ENCODE results near the gene WDR62.

WDR62 gene

DNA sequence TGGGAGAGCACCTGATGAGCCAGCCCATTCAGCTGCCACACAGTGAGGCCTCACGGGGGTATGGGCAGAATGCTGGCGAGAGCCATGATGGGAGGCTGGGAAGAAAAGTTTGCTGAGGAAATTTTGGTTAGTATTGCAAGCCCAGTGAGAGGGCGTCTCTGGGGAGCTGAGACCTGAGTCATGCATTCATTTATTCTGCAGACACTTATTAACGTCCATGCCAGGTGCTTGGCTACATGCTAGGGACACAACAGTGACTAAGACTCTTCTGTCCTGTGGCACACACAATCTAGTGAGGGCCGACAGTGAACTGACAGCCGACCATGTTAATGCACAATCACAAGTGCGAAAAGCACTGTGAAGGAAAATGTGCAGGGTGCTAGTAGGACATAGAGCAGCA is 27.2 kb downstream of the WDR62 start:
- DNase-seq, result no peak

DNA sequence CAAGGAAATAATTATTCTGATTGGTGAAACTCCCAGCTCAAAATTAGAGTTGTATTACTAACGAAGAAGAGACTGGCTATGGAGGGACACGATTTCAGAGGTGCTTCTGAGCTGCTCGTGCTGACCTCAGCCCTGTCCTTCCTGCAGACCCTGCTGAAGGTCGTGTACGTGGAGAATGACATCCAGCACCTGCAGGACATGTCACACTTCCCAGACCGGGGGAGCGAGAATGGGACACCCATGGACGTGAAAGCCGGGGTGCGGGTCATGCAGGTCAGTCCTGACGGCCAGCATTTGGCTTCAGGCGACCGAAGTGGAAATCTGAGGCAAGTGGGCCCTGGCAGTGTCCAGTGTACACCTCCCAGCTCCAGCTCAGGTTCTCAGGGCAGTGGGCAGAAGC is 28.2 kb downstream of the WDR62 start:
- no peak for DNase-seq

DNA sequence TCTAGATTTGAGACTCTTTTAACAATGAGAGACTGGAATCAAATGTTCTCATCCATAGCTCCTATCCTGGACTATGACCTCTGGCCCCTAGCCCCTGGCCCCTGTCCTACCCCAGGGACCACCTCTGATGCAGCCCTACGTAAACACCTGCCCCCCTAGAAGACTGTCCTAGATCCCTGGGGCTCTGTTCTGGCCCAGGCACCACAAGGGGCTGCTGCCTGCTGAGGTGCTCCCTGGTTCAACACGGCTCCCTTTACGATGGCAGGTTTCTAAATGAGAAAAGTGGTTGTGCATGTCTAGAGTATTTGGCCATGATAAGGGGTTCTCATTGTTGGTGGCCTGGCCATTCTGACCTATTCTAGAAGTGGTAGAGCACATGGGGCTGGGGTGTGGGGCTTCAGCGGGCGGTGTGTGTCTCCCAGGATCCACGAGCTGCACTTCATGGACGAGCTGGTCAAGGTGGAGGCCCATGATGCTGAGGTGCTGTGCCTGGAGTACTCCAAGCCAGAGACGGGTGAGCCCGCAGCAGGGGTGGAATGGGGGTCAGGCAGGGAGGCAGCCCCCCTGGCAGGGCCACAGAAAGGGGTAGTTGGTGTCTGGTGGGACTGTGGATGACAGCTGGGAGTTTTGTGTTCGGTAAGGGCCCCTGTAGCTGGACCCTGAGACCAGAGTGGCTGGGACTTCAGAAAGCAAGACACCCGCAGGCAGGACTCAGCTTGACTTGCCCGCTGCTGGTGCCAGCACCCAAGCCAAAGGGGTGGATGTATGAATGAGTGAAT is 29.7 kb downstream of the WDR62 start:
- no peak for DNase-seq

DNA sequence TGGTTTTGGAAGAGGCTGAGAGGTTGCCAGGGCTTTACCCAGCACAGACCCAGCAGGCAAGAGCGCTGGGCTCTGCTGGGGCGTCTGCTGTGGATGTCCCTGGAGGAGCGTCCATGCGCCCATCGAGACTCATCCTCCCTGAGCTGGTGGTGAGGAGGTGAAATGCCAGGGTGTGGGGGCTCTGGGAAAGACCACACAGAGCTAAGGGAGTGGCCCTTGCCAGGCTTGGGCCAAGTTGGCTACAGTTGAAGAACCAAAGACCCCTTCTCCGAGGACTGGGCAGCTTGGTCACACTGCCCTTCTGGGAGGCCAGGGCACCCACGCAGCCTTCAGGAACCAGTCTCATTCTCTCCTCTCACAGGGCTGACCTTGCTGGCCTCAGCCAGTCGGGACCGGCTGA is 31.6 kb downstream of the WDR62 start:
- DNase-seq, result no peak

DNA sequence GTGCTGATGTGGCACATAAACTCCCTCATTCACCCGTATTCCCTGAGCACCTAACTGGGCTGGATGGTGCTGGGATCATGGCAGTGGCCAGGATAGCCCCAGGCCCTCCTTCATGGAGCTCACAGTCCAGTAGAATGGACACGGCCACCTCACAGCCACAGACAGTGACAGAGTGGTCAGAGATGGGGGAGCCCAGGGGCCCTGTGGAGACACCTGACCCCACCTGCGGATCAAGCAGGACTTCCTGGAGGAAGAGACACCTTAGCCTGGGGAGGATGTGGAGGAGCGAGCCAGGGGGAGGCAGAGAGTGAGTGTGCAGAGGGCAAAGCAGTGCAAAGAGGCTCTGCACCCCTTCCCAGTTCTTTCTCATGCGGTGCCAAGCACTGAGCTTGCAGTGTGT is 35.1 kb downstream of the WDR62 start:
- DNase-seq, result no peak

DNA sequence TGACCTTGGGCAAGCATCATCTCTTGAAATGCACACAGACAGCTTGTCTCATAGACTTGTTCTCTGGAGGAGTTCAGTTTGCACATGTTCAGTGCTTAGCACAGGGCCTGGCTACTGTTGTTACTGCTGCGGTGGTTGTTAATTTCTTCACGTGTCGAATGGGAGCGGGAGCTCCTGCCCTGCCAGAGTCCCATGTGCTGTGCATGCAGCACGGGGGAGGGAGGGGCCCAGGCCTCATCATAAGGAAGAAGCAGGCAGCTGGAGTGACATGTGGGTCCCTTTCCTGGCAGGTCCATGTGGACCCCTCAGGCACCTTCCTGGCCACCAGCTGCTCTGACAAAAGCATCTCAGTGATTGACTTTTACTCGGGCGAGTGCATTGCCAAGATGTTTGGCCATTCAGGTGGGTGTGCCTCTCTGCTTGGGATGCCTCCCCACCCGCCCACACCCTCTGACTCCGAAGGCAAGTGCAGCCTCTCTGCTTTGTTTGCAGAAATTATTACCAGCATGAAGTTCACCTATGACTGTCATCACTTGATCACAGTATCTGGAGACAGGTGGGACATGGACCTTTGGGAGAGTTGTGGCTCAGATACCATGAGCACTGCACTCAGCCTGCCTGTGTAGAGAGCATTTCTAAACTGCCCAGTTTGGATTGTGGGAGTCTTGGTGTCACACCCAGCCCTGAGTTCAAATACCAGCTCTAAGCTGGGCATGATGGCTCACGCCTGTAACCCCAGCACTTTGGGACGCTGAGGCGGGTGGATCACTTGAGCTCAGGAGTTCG is 36.4 kb downstream of the WDR62 start:
- no peak for DNase-seq

DNA sequence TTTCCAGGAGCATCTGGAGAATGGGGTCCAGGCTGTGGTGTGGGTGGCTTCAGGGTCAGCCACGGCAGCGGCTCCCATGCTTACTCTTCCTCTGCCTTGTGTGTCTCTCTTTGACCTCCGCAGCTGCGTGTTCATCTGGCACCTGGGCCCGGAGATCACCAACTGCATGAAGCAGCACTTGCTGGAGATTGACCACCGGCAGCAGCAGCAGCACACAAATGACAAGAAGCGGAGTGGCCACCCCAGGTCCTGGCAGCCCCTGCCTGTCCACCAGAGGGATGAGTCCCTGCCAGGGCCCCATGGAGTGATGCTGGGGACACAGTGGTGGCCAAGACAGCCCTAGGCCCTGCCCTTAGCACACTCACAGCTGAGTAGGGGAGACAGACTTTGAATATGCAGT is 37.9 kb downstream of the WDR62 start:
- no peak for DNase-seq

DNA sequence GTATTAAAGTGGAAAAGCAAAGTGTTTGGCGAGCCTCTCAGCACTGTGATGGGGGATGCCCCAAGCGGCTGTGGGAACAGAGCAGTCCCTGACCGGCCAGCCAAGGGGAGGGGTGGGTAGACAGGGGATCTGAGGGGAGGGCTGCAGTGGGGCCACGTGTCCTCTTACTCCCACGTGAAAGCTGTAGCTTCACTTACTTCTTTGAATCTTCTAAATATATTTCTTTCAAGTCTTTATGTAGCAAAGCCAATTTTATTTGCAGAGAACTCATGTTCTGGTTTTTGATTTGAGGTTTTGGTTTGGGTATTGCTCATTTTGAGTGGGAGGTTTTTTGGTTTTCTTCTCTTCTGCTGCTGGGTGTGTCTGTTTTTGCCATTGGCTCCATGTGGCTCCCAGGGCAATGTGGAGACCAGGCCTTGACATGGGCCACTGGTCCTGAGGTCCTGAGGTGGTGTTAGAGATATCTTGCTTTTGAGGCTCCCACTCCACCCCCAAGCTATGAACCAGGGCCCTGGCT is 38.5 kb downstream of the WDR62 start:
- no peak for DNase-seq

DNA sequence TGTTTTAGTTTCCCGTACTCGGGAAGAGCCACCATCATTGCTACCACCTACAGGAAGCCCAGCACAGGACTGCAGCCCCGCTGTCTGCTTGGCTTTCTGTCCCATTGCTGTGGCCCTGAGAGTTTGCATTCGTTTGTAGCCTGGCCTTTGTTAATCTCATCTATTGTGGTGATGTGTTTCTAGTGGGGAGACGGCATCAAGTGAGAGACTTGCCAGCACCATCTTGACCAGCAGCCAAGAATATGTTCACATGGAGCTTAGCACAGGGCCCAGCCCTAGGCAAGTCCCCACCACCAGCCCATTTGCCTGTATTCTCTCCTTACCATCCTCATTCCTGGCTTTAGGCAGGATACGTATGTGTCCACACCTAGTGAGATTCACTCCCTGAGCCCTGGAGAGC is 39.0 kb downstream of the WDR62 start:
- no peak for DNase-seq

DNA sequence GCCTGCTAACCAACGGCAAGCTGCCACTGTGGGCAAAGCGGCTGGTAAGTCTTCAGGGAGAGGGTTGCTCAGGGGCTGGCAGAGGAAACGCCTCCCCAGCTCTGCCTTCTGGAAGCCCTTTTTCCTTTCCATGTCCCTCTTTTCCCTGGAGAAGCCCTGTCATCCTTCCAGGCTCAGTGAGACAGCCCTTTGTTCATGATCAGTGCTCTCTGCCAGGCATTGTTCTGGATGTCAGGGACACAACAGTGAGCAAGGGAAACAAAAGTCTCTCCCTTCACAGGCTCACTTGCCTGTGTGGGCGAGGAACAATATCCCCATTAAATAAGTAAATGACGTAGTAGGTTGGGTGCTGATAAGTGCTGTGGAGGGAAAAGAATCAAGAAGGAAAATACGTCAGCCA is 42.3 kb downstream of the WDR62 start:
- no peak for DNase-seq

DNA sequence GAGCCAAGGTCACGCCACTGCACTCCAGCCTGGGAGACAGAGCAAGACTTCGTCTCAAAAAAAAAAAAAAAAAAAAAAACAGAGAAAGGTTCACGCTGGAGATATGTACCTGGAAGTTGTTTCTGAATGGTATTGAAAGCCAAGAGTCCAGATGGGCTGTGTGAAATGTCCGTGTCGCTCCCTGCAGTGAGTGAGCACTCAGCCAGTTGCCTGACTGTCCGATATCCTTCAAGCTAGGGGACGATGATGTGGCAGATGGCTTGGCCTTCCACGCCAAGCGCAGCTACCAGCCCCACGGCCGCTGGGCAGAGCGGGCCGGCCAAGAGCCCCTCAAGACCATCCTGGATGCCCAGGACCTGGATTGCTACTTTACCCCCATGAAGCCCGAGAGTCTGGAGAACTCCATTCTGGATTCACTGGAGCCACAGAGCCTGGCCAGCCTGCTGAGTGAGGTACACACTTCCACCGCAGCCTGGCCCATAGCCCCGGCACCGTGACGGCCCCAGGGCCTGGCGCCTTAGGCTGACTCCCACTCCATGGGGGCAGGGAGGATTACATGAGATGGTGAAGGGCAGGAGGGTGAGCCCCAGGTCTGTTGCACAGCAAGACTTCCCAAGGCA is 44.6 kb downstream of the WDR62 start:
- no peak for DNase-seq

DNA sequence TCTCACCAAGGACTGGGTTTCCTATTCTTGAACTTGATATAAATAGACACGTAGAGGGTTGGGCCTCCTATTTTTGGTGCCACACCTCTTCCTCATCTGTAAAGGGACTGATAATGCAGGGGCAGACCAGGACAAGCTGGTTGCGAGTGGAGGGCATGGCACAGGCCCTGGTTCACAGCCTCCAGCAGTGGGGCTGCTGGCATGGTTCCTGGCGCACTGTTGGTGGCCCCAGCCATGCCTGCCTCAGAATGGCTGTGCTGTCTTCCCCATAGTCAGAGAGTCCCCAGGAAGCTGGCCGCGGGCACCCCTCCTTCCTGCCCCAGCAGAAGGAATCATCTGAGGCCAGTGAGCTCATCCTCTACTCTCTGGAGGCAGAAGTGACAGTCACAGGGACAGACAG is 45.8 kb downstream of the WDR62 start:
- no peak for DNase-seq

DNA sequence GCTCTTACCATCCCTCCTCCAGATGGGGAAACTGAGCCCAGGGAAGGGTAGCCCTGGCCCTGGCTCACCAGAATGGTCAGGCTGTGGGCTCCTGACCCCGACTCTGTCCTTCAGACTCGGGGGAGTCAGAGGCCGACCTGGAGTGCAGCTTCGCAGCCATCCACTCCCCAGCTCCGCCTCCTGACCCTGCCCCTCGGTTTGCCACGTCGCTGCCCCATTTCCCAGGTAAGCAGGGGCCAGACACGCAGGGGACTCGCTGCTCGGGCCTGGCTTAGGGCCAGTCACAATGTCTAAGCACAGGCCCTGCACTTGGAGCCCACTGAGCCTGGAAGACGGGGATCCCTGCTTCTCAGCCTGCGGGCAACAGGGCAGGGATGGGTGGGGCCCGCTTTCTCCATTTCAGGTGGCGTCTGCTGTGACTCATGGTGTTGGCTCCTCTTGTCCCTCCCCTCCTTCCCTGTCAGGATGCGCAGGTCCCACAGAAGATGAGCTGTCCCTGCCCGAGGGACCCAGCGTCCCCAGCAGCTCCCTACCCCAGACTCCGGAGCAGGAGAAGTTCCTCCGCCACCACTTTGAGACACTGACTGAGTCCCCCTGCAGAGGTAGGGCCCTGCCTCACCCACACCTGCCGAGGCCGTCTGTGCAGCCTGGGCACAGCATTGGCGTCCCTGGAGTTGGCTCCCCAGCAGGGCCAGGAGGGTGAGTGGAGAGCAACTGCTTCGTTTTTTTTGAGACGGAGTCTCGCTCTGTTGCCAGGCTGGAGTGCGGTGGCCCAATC is 47.0 kb downstream of the WDR62 start:
- no peak for DNase-seq

DNA sequence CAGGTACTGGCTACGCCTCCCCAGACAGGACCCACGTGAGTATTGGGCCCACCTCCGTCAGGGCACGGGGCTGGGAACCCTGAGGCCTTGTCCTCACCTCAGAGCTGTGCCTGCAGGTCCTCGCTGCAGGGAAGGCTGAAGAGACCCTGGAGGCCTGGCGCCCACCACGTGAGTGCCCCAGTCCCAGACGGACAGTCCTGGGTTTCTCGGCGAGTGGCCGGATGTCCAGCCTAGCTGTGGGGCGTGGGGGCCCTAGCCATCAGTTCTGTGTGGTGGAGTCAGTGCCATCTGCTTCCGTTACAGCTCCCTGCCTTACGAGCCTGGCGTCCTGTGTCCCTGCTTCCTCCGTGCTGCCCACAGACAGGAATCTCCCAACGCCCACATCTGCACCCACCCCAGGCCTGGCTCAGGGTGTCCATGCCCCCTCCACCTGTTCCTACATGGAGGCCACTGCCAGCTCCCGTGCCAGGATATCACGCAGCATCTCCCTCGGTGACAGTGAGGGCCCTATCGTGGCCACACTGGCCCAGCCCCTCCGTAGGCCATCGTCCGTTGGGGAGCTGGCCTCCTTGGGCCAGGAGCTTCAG is 48.4 kb downstream of the WDR62 start:
- no peak for DNase-seq

DNA sequence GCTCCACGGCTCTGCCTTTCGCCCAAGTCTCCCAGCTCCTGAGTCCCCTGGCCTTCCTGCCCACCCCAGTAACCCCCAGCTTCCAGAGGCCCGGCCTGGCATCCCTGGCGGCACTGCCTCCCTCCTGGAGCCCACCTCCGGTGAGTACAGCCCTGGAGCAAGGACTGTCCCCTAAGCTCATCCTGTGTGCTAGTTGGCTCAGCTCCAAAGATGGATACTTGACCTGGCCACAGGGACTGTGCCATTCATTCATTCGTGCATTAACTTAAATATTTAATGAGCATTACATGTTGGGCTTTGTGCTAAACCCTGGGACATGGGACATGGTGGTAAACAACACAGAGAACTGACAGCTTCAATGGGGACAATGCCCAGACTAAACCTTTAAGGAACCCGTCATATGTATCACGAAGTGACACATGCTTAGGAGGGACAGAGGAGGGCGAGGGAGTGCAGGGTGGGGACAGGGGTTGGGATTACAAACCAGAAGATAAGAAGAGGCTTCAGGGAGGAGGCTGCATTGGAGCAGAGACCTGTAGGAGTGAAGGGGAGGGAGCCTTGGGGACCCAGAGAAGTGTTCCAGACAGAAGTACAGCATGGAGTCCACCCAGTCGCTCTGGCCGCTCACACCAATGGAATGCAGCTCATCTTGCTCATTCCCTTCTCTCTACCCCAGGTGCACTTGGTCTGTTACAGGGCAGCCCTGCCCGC is 49.3 kb downstream of the WDR62 start:
- no peak for DNase-seq

DNA sequence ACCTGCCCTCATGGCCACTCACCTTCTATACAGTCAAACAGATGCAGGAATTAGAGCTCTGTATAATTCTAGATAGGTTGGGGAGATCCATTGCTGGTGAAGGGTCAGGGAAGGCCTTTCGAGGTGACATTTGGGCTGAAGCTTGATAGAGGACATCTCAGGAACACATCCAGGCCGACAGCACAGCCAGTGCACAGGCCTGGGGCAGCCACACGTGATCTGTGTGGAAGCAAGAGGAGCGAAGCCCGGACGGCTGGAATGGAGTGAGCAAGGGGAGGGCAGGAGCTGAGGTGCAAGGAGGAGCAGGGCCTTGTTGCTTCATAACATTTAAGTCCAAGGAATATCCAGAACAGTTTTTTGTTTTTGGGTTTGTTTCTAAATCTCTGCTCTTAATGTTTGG is 51.7 kb downstream of the WDR62 start:
- no peak for DNase-seq

DNA sequence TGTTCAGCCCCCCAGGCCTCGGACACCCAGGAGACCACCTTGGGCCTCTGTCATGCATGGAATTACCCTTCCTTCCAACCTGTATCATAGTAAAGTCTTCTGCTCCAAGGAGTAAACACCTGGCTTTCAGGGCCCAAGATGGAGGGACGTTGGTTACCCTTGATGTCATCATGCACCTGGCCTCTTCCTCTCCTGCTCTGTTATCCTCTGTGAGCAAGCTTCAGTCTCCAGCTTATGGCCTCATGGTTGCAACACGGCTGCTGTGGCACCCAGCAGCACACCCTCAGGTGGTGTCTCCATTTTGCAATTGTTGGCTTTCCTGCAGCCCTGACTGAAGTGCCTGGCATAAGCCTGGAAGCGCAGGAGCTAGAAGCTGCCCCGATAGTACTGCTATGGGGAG is 52.3 kb downstream of the WDR62 start:
- no peak for DNase-seq

DNA sequence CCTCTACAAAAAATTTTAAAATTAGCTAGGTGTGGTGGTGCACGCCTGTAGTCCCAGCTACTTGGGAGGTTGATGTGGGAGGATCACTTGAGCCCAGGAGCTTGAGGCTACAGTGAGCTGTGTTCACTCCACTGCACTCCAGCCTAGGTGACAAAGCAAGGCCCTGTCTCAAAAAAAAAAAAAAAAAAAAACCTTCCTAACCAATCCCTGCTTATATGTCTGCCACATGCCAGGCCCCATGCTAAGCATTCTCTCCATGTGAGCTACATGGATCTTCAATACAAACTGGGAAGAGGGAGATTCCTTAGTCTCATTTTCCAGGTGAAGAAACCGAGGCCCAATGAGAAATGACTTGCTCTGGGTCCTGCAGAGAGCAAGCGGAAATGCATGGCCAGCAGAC is 54.0 kb downstream of the WDR62 start:
- no peak for DNase-seq

DNA sequence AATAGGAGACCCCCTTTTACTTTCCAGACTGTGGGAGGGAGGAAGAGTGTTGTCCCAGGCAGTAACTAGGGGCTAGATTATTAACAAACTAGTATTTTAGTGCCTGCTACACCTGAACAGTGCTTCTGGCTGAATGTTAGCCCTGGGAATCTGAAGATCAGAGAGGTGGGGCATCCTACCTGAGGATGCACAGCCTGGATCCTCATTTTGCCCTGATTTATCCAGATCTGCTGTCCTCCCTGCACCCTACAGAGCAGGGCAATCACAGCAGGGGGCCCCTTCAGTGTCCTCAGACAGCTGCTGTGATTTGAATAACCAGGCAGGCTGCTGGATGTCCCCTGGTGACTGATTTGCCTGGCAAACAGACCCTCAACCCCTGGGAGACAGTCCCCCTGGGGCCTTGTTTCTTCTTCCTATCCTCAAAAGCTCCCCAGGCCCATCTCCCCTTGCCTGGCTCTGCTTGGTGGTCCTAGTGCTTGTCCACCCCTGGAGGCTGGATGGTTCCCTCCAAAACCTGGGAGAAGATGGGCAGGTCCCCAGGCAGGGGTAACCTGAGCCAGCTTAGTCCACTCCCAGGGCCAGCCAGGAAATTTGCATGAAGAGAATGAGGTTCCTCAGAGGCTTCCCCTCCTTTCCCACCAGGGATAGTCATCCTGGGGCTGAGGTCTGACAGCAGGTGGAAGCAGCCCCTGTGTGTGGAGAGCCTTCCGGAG is 55.9 kb downstream of the WDR62 start, which contains the start of gene OVOL3:
TSS of gene OVOL3 (plus strand) at position 657 of the 713 bp plus-strand sequence. CDS start 60 bp downstream, outside the sequence.
- no peak for DNase-seq

DNA sequence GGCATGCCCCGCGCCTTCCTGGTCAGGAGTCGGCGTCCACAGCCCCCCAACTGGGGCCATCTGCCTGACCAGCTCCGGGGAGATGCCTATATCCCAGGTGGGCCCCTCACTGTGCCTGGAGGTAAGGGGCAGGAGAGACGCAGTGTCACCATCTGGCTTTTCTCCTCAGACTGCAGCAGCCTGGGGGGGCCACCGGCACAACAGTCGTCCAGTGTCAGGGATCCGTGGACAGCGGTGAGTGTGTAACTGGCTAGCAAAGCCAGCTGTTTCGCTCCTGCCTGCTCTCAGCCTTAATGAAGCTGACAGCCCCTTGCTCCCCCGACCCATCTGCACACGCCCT is 56.5 kb downstream of the WDR62 start:
- no peak for DNase-seq

DNA sequence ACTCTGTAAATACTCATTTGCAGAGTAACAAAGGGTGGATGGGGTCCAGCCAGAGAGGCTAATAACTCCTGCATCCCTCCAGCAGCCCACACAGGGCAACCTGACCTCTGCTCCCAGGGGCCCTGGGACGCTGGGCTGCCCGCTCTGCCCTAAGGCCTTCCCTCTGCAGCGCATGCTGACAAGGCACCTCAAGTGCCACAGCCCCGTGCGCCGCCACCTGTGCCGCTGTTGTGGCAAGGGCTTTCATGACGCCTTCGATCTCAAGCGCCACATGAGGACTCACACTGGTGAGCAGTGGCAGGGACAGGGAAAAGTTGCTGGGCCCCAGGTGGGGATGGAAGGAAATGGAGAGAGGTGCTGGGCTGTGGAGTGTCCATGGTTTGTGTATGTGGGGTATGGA is 58.0 kb downstream of the WDR62 start:
- DNase-seq, result no peak

All from CD4-positive, alpha-beta T cell treated with Interferon gamma for 1 hour (primary cell).